ENCODE data around the gene JUND. TPM values are rescaled to one million over a fixed set of nuclear protein-coding genes. Genes with fewer than 3 reads are reported as not detected.

Gene JUND
- total and polyA plus RNA-seq, 2 experiments from 2014 or later: 40.0 to 181 TPM

DNA sequence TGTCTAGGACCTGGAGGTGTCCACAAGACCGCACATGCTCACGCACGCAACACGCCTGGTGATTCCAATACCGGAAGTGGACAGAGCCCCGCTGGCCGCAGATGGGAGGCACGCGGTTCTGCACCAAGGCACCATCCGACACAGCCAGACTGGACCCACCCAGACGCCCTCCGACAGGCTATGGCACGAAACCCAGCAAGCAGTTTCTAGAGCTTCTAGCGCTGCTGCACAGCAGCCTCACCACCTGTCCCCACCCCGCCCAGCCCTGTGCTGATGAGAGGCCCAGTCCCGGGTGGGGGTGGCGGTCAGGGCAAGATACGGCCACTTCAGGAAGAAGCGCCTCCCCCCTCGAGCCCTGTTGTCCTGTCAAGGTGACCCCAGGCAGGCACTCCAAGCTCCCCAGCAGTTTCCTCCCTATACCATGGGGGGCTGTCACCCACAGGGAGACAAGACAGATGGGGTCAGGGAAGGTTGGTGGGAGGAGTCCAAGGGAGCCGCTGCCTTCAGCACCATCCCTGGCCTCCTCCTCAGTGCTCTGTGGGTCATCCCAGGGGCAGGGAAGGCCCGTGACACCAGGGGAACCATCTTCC lies 30.2 kb upstream of the JUND start:
- peaks cover 12% of the 10 kb centered on the region for H3K27me3 Mint-ChIP-seq (ENCODE audit: insufficient read depth, low read depth, poor library complexity)
- ATAC-seq (no peak), DNase-seq (ENCODE audit: low spot score) (no peak)
- H3K79me2 ChIP-seq (replicated peaks; ENCODE audit: insufficient read depth): 0 out of 2 replicates have a peak, but pooled peaks cover 8% of the 10 kb centered on the region
- TF ChIP-seq NANOG (IDR thresholded peaks at IDR 0.05; ENCODE audit: borderline replicate concordance): no peak
- no peak for TF ChIP-seq JUNB (IDR thresholded peaks at IDR 0.05; ENCODE audit: unreplicated experiment)
- TF ChIP-seq ZNF331 (CRISPR knock-in tag; IDR thresholded peaks at IDR 0.05; ENCODE audit: low read depth): no peak
- TF ChIP-seq EZH2phosphoT487 (IDR thresholded peaks at IDR 0.05; ENCODE audit: unreplicated experiment): no peak
- TF ChIP-seq STAT1 (IDR thresholded peaks at IDR 0.05; ENCODE audit: unreplicated experiment): no peak
- TF ChIP-seq, protein P1, sequence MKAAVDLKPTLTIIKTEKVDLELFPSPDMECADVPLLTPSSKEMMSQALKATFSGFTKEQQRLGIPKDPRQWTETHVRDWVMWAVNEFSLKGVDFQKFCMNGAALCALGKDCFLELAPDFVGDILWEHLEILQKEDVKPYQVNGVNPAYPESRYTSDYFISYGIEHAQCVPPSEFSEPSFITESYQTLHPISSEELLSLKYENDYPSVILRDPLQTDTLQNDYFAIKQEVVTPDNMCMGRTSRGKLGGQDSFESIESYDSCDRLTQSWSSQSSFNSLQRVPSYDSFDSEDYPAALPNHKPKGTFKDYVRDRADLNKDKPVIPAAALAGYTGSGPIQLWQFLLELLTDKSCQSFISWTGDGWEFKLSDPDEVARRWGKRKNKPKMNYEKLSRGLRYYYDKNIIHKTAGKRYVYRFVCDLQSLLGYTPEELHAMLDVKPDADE (IDR thresholded peaks at IDR 0.05): no peak
- TF ChIP-seq, protein P2, sequence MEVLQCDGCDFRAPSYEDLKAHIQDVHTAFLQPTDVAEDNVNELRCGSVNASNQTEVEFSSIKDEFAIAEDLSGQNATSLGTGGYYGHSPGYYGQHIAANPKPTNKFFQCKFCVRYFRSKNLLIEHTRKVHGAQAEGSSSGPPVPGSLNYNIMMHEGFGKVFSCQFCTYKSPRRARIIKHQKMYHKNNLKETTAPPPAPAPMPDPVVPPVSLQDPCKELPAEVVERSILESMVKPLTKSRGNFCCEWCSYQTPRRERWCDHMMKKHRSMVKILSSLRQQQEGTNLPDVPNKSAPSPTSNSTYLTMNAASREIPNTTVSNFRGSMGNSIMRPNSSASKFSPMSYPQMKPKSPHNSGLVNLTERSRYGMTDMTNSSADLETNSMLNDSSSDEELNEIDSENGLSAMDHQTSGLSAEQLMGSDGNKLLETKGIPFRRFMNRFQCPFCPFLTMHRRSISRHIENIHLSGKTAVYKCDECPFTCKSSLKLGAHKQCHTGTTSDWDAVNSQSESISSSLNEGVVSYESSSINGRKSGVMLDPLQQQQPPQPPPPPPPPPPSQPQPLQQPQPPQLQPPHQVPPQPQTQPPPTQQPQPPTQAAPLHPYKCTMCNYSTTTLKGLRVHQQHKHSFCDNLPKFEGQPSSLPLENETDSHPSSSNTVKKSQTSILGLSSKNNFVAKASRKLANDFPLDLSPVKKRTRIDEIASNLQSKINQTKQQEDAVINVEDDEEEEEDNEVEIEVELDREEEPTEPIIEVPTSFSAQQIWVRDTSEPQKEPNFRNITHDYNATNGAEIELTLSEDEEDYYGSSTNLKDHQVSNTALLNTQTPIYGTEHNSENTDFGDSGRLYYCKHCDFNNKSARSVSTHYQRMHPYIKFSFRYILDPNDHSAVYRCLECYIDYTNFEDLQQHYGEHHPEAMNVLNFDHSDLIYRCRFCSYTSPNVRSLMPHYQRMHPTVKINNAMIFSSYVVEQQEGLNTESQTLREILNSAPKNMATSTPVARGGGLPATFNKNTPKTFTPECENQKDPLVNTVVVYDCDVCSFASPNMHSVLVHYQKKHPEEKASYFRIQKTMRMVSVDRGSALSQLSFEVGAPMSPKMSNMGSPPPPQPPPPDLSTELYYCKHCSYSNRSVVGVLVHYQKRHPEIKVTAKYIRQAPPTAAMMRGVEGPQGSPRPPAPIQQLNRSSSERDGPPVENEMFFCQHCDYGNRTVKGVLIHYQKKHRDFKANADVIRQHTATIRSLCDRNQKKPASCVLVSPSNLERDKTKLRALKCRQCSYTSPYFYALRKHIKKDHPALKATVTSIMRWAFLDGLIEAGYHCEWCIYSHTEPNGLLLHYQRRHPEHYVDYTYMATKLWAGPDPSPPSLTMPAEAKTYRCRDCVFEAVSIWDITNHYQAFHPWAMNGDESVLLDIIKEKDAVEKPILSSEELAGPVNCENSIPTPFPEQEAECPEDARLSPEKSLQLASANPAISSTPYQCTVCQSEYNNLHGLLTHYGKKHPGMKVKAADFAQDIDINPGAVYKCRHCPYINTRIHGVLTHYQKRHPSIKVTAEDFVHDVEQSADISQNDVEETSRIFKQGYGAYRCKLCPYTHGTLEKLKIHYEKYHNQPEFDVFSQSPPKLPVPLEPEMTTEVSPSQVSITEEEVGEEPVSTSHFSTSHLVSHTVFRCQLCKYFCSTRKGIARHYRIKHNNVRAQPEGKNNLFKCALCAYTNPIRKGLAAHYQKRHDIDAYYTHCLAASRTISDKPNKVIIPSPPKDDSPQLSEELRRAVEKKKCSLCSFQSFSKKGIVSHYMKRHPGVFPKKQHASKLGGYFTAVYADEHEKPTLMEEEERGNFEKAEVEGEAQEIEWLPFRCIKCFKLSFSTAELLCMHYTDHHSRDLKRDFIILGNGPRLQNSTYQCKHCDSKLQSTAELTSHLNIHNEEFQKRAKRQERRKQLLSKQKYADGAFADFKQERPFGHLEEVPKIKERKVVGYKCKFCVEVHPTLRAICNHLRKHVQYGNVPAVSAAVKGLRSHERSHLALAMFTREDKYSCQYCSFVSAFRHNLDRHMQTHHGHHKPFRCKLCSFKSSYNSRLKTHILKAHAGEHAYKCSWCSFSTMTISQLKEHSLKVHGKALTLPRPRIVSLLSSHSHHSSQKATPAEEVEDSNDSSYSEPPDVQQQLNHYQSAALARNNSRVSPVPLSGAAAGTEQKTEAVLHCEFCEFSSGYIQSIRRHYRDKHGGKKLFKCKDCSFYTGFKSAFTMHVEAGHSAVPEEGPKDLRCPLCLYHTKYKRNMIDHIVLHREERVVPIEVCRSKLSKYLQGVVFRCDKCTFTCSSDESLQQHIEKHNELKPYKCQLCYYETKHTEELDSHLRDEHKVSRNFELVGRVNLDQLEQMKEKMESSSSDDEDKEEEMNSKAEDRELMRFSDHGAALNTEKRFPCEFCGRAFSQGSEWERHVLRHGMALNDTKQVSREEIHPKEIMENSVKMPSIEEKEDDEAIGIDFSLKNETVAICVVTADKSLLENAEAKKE (CRISPR knock-in tag; IDR thresholded peaks at IDR 0.05): no peak
- no peak for TF ChIP-seq CTCF (conservative IDR thresholded peaks at IDR 0.05; ENCODE audit: low read depth in 2 of 2)
- TF ChIP-seq EZH2 (IDR thresholded peaks at IDR 0.05; ENCODE audit: low read depth, unreplicated experiment): no peak
- TF ChIP-seq REST (IDR thresholded peaks at IDR 0.05; ENCODE audit: unreplicated experiment): no peak
- TF ChIP-seq POLR2AphosphoS5 (IDR thresholded peaks at IDR 0.05; ENCODE audit: low read depth): no peak
- no peak for TF ChIP-seq CREB1 (CRISPR knock-in tag; IDR thresholded peaks at IDR 0.05; ENCODE audit: low read depth)
- peaks cover 4% of the 10 kb centered on the region for H4K20me1 ChIP-seq (replicated peaks; ENCODE audit: insufficient read depth)
- no peaks in the 10 kb centered on the region; the same call in 1 of the 2 replicates for H3K4me1 ChIP-seq (ENCODE audit: insufficient read depth)
- no peaks in the 10 kb centered on the region for H3K9me3 Mint-ChIP-seq
- no peak overlapping the region for H3K4me2 ChIP-seq
- 0 out of 2 replicates have a peak, but pooled peaks cover 8% of the 10 kb centered on the region for H3F3A ChIP-seq (replicated peaks; ENCODE audit: low read depth)
- H3K4me3 ChIP-seq: no peak overlapping the region
- no peak overlapping the region for H3K27ac ChIP-seq (ENCODE audit: low read depth)
- H2AFZ ChIP-seq: no peak overlapping the region
- no peaks in the 10 kb centered on the region for H3K27me3 ChIP-seq (ENCODE audit: insufficient read depth)
- H3K27ac Mint-ChIP-seq: no peak overlapping the region
- no peaks in the 10 kb centered on the region for H3K9me2 ChIP-seq (ENCODE audit: insufficient read depth)
- H3K4me1 Mint-ChIP-seq: peaks cover 10% of the 10 kb centered on the region
- peaks cover 17% of the 10 kb centered on the region; the same call in 1 of the 2 replicates for H3K36me3 ChIP-seq (ENCODE audit: insufficient read depth)
- H3K36me3 Mint-ChIP-seq (ENCODE audit: low read depth): peaks cover 59% of the 10 kb centered on the region
- no peak overlapping the region for H3K4me3 Mint-ChIP-seq
